Midbrain (tissue), 1 donor: Measurements from ENCODE around the gene ACTRT1.

Experiments used
- DNase-seq: peaks from one replicate; lab custom pipeline; 2025; lab: John Stamatoyannopoulos, UW

Gene ACTRT1

GRCh38 chrX:128052303-128052702, at the start of gene ACTRT1:
Gene ACTRT1, minus strand, starts transcription at chrX:128052403. Its CDS starts 197 bp downstream, at chrX:128052206.
- DNase-seq: no peak

DNA sequence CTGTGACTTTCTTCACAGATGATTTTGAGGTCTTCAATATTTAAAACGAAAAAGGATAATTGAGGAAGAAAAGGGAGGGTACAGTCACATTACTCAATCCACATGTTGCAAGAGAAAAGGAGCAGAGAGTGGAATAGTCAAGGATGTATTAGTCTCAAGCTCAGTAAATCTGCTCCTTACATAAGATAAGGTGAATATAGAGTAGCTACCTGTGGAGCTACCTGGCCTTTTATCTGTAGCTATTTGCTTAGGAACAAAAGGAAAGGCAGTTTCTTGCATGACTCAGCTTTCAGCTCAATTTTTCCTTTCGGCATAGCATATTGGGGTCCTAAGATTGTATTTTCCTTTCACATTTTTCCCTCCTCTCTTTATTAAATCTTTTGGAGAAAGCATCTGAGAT, 26.3 kb upstream of the ACTRT1 start:
- no peak for DNase-seq

- DNase-seq: no peak
Observed at GRCh38 chrX:128057421-128057820, 5.2 kb upstream of the ACTRT1 start.

DNA sequence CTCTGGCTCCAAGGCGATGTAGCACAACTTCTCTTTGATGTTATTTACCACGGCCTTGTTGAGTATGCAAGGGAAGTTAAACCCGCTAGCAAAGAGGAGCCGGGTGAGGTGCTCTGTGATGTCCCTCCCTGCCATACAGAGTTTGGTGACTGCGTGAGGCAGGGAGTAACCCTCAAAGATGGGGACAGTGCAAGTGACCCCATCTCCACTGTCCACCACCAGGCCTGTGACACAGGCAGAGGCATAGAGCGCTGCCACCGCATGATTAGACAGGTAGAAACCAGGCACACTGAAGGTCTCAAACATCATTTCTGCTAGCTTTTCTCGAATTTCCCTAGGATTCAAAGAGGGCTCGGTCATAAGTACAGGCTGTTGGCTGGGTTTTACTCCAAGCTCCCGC, 677 bp downstream of the ACTRT1 start:
- no peak for DNase-seq

DNA sequence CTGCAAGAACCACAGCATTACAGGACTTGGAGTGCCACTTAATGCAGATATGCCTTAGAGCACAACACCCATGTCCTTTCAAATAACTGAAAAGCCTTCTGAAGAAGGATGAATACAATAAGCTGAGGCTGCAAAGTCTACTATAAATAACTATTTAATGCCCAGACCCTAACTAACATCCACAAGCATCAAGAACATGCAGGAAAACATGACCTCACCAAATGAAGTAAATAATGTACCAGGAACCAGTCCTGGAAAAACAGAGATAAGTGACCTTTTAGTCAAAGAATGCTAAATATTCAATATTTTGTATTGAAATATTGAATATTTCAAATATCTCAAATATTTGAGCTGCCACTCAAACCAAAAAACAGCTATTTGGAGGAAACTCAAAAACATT, 16.9 kb downstream of the ACTRT1 start:
- DNase-seq: no peak

DNA sequence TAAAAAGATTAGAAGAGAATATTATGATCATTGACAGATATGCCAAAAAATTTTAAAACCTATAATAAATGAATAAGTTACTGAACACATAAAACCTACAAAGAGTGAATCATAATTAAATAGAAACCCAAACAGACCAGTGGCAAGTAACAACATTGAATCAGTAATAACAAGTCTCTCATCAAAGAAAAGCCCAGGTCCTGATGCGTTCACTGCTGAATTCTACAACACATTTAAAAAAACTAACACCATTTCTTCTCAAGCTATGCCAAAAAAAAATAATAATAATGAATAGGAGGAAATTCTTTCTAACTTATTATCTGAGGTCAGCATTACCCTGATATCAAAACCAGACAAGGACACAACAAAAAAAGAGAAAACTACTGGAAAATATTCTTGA, 30.6 kb downstream of the ACTRT1 start:
- no peak for DNase-seq

DNA sequence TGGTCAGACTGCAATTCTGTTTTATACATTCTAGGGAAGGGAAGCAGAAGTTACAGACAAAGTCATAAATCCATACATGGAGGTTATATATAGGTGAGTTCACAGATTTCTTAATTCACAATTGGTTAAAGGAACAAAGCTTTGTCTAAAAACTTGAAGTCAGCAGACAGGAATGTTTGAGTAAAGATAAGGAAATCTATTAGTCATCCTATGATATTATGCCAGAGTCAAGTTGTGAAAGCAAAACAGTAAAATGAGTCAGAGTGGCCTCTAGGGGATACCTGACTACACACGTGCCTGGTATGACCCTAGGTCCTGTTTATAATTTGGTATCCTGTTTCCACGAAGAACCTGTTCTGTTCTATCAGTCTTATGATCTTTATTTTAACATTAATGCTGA, 31.5 kb downstream of the ACTRT1 start:
- DNase-seq: no peak

GRCh38 chrX:128019218-128019617, 33.0 kb downstream of the ACTRT1 start:
- no peak for DNase-seq

DNA sequence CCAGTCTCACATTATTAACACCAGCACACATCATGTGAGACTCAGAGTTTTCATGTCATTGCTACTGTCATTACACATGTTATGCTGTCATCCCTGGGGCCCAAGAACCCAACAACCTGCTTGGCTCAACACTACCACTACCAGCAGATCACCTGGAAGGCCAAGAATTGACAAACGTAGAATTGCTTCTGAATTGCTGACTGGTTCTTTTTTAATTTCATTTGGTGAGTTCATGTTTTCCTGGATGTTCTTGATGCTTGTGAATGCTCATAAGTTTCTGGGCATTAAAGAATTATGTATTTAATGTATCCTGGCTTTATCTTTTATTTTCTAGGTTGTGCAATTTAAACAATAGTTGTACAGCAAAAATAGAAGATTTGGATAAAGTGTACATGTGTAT, 40.2 kb downstream of the ACTRT1 start:
- no peak for DNase-seq

DNA sequence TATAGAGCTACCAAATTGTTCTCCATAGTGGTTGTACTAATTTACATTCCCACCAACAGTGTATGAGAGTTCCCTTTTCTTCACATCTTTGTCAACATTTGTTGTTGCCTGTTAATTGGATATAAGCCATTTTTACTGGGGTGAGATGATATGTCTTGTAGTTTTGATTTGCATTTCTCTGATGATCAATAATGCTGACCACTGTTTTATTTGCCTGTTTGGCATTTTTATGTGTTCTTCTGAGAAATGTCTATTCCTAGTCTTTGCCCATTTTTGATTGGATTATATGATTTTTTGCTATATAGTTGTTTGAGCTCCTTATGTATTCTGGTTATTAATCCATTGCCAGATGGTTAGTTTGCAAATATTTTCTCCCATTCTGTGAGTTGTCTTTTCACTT, 44.3 kb downstream of the ACTRT1 start:
- DNase-seq: no peak
